Embryonic facial prominence (tissue), 1 donor: ENCODE data around the gene LY86.

ENCODE experiments used
- DNase-seq: peaks from one replicate; pipeline ENCODE4 v3.0.0-alpha.2; 2016; ENCODE audit errors: extremely low spot score

Gene LY86

GRCh38 chr6:6588064-6588923 lies at the start of gene LY86:
Gene LY86, plus strand, starts transcription at chr6:6588720. Its CDS starts 15 bp downstream, at chr6:6588735.
- DNase-seq = no peak

- DNase-seq = no peak
Measured at GRCh38 chr6:6539036-6539435, 49.5 kb upstream of the LY86 start.

GRCh38 chr6:6542357-6542756 lies 46.2 kb upstream of the LY86 start:
- DNase-seq = no peak

- DNase-seq = no peak
Measured at GRCh38 chr6:6543181-6543879, 45.2 kb upstream of the LY86 start.

- DNase-seq = no peak
Measured at GRCh38 chr6:6545616-6546317, 42.8 kb upstream of the LY86 start.

GRCh38 chr6:6546318-6547109 lies 42.0 kb upstream of the LY86 start:
- DNase-seq = no peak

- DNase-seq = peak; percentile 86
Measured at GRCh38 chr6:6547110-6547879, 41.2 kb upstream of the LY86 start.

GRCh38 chr6:6556161-6556737 lies 32.3 kb upstream of the LY86 start:
- no peak for DNase-seq

GRCh38 chr6:6556738-6557503 lies 31.6 kb upstream of the LY86 start:
- no peak for DNase-seq

GRCh38 chr6:6557504-6557839 lies 31.0 kb upstream of the LY86 start:
- no peak for DNase-seq

GRCh38 chr6:6557886-6558285 lies 30.6 kb upstream of the LY86 start:
- DNase-seq = no peak

GRCh38 chr6:6559994-6560570 lies 28.4 kb upstream of the LY86 start:
- no peak for DNase-seq

GRCh38 chr6:6560909-6561308 lies 27.6 kb upstream of the LY86 start:
- DNase-seq = no peak

- no peak for DNase-seq
Measured at GRCh38 chr6:6564154-6564553, 24.4 kb upstream of the LY86 start.

- no peak for DNase-seq
Measured at GRCh38 chr6:6565069-6565468, 23.5 kb upstream of the LY86 start.

GRCh38 chr6:6565488-6565887 lies 23.0 kb upstream of the LY86 start:
- DNase-seq = no peak

GRCh38 chr6:6566766-6567165 lies 21.8 kb upstream of the LY86 start:
- no peak for DNase-seq

GRCh38 chr6:6569096-6569810 lies 19.3 kb upstream of the LY86 start:
- DNase-seq = no peak

- DNase-seq = no peak
Measured at GRCh38 chr6:6569811-6570164, 18.7 kb upstream of the LY86 start.
